NCI-H526 treated with DMSO at 0.1 percent for 48 hours (cell line): ENCODE measurements around the gene KIF6.
A peak's percentile ranks its signal among the peaks of the same experiment; 100 is the strongest.
"Not testable (repeated sequence)": the region's sequence is repeated elsewhere in the genome, so short reads cannot be mapped to it uniquely, and the experiment has no call there.

ENCODE experiments used
- DNase-seq: peaks from one replicate; lab custom pipeline; 2025; lab: John Stamatoyannopoulos, UW

Gene KIF6

DNA sequence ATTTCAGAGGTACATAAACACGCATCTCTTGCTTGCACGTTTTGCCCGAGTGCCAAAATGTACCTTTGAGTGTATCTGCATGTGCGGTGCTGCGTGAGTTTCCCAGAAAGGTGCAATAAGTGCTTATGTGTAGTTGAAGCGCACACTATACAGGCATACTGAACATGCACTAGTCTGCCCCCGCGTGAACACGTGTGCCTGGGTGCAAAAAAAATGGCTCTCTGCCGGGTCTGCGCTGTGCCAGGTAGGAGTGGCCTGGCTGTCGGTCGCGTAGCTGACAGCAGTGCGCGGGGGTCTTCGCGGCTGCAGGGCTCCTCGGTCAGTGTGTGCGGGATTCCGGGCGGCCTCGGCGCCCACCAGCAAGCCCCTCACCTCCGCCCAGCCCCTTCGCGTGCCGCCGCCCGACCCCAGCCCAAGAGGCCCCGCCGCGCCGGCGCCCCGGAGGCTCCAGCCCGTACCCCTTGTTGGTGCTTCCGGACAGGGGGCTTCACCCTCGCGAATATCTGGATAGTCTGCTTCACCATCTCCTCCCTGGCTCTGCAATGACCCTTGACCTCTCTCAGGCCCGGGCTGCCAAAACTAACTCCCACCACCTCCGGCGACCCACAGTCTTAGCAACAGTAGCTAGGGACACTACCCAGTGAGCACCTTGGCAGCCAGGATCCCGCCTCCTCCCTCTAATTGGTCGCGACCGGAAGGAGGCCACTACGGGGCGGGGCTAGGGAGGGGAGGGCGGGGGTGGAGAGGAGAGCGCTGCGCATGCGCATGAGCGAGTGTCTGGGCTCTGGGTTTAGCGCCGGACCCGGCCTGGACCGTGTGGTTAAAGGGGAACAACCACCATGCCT is at the start of gene KIF6:
TSS of gene KIF6 (minus strand) at position 622 of the 845 bp plus-strand sequence. CDS start at position 524, 98 bp downstream.
- peak; percentile 83 for DNase-seq

DNA sequence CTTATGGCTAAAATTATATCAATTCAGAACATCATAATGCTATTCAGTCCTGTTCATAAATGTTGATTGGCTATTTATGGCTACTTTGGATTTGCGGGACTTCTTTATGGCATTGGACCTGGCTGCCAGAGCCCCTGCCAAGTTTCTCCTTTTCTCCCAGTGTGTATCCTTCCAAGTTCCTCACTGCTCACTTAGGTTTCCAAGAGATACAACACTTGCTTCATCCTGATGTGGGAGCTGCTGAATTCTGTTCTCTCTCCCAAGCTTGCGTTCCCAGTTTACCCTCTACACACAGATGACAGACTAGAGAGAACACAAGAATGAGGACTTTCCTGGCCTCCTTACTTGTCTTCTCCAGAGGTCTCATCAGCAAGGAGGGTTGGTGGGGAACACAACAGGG is 48.6 kb upstream of the KIF6 start:
- no peak for DNase-seq

DNA sequence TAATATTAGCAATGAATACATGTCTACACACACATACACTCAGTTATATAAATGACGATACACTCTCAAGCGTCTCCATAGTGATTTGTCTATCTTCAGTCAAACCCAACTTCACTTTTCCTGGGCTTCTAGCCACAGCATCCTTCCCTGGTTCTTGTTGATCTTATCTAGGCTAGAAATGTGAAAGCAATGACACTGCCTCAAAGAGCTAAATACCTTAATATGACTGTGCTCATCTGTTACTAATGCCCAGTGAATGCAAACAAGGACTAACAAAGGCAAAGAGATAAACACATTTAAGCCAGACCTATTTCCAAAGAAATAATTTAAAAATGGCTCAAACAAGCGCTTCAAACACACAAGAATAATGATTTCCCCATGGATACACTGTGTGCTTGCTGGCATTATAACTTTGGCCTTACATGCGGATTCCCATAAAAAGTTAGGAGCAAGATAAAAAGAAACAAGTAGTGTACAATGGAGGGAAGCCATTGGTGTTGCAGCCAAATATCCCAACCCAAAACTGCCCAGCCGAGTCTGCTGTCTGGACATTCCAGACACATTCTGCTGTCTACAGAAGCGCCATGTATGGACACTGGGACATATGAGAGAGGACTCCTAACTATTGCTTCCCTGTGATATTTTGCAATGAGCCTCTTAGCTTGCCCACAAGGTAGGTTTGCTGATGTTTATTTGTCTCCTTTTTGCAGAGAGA is 47.5 kb upstream of the KIF6 start:
- DNase-seq: no peak

GRCh38 chr6:39770446-39770845 is 45.2 kb upstream of the KIF6 start:
- no peak for DNase-seq

DNA sequence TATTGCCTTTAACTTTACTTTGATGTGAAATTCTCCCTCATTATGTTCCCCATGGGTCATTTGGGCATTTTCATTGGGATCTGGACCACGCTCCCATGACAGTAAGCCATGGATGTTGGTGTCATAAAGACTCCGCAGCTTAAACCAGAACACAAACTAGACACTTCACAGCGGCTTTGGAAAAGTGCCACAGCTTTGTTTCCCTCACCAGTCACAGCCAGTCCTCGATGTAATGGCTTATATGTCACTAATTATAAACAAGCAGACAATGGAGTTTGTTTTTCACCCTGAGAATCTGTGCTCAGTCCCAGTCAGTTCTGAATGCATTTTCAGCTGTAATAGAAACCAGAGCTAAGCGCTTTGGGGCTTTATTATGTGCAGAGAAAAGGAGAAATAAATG is 43.8 kb upstream of the KIF6 start:
- DNase-seq: no peak

- no peak for DNase-seq
Observed at GRCh38 chr6:39765508-39766065, 40.4 kb upstream of the KIF6 start.

DNA sequence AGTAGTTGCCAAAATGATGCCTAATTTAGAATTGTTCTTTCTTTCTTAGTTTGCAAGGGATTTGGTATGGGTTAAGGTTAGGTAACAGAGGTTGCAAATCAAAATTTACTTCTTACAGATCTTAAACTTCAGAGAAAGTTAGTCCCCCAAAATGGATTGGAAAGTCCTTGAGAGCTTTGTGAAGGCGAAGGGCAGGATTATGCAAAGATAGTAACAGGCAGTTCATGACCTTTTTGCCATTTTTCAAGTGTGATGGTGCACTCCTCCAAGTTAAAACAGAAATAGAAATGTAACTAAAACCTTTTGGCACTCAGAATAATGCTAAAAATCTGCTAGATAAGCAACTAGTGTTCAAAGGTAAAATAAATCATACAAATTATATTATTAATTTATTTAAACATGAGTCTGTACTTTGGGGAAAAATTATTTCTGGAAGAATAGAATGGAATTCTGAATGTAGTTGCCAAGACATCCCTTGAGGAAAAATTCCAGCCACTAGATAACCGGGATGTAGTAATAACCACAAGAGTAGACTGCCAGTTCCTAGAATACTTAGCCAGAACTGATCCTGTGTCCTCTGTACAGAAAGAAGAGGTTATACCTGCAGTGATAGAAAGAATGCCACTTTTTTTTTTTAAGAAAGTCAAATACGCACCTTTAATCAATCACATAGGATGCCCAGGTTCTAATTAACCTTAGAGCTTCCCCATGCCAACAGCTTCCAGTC is 35.2 kb upstream of the KIF6 start:
- DNase-seq: no peak

DNA sequence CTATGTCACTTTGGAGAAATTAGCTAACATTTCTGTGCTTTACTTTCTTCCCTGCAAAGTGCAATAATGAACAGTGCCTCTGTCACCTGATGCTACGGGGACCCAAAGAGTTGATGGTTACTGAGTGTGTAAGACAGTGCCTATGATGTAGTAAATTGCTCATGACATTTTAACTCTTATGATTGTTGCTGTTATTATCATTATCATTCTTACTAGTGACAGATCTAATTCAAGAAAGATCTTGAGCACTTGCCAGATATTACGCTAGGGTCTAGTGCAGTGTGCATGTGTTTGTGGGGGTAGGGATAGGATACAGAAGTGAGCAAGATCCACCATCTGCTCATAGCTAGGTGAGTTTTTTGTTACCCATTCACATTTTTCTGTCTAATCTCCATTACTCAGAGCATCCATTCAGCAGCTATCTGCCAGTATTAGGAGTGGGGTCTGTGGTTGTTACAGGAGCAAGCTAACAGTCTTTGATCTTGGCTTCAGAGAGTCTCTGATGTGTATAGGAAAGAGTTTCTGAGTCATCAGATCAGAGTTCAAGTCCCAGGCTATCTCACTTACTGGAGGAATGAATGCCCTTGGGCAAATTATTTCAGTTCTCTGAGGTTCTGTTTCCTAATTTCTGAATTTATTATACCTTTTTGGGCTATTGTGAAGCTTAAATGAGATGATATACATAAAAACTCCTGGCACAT is 33.8 kb upstream of the KIF6 start:
- DNase-seq: no peak

- no peak for DNase-seq
Observed at GRCh38 chr6:39756582-39756981, 31.4 kb upstream of the KIF6 start.

DNA sequence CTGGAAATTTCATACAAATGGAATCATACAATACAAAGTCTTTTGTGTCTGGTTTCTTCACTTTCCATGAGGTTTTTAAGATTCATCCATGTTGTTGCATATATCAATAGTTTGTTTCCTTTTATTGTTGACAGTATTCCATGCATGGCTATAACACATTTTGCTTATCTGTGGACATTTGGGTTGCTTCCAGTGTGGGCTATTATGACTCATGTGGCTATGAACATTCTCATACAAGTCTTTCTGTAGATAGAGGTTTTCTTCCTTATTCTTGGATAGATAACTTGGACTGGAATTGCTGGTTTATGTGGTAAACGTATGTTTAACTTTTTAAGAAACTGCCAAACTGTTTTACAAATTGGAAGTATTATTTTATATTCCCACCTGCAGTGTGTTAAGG is 30.0 kb upstream of the KIF6 start:
- no peak for DNase-seq

DNA sequence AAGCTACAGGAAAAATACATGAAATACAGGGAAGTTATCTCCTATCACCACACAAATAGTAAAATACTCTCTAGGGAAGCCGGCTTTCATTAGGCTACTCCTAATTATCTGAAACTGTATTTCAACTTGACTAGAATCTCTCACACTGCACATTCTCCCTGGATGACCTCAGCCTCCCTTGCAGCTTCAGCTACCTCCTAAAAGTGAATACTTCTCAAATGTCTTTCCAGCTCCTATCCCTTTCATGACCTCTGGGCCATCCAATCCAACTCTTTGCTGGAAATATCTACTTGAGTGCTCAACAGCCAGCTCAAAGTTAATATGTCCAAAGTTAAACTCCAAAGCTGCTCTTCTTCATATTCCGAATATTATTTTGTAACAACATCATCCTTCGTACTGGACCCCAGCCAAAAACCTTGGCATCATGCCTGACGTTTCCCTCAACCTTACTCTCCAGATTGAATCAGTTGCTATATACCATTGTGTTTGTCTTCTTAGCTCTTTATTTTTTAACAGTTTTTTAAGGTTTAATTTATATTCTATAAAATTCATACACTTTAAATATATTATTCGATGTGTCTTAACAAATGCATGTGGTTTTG is 29.4 kb upstream of the KIF6 start:
- no peak for DNase-seq

- DNase-seq: no peak
Observed at GRCh38 chr6:39753725-39754045, 28.5 kb upstream of the KIF6 start.

DNA sequence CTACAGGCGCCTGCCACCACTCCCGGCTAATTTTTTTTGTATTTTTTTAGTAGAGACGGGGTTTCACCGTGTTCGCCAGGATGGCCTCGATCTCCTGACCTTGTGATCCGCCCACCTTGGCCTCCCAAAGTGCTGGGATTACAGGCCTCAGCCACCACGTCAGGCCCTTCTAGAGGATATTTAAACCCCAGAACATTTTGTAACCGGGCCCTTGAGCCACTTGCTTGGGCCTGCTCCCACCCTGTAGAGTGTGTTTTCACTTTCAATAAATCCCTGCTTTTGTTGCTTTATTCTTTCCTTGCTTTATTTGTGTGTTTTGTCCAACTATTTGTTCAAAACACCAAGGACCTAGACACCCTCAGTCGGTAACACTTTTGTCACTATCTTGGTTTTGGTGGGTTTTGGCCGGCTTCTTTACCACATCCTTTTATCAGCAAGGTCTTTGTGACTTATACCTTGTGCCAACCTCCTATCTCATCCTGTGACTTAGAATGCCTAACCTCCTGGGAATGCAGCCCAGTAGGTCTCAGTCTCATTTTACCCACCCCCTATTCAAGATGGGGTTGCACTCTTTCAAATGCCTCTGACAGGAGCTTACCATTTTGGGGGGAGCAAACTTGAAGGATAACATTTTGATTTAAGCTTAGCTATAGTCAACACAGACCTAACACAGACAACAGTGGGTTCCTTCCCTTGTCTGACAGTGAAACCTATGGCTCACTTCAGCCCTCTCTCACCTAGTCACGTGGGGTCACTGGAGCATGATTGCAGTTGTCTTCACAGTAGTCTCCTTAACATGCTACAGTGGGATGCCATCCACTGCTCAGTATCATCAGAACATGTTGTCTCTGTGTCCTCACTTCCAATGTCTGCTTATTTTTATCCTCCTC is 27.9 kb upstream of the KIF6 start:
- DNase-seq: no peak

GRCh38 chr6:39746795-39747194 is 21.6 kb upstream of the KIF6 start:
- no peak for DNase-seq

- no peak for DNase-seq
Observed at GRCh38 chr6:39733704-39734103, 8.5 kb upstream of the KIF6 start.

DNA sequence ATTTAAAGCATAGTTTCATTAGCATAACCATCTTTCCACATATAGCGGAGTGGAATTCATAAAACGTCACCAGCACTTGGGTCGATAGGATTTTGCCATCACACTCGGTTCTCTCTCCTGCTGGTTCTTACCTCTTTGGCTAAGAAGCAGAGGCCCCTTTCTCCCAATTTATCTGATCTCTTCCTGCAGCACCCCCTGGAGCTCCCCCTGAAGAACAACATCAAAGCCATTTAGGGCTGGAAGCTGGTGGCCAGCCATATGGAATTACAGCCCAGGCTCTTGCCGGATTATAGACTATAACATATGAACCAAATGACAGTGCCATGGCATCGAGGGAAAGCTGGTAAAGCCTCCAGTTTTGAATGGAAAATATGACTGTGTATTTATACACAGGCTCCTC is 6.4 kb upstream of the KIF6 start:
- DNase-seq: no peak

GRCh38 chr6:39729945-39730344 is 4.7 kb upstream of the KIF6 start:
- no peak for DNase-seq

GRCh38 chr6:39725632-39725997 is 407 bp upstream of the KIF6 start:
- no peak for DNase-seq

DNA sequence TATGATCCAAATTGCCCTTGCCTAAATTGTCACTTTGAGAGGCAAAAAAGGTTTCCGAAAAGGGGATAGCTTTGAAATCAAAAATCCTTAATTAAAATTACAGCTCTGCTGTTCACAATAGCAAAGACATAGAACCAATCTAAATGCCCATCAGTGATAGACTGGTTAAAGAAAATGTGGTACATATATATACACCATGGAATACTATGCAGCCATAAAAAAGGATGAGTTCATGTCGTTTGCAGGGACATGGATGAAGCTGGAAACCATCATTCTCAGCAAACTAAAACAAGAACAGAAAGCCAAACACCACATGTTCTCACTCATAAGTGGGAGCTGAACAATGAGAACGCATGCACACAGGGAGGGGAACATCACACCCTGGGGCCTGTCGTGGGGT is 1.9 kb downstream of the KIF6 start:
- DNase-seq: not testable (repeated sequence)

- DNase-seq: no peak
Observed at GRCh38 chr6:39714802-39715201, 10.4 kb downstream of the KIF6 start.
